Mesenchymal stem cell (in vitro differentiated cells and primary cell): Measurements from ENCODE around the gene RAET1L.

Source experiments
- DNase-seq: peaks from one replicate; pipeline ENCODE4 v3.0.0-alpha.2; 2013
- H2AFZ ChIP-seq: one replicate; pipeline ENCODE4 v1.6.1; 2013; ENCODE audit warnings: low read depth, mild to moderate bottlenecking, control low read depth, inconsistent platforms, low read length, moderate library complexity
- H2AK5ac ChIP-seq: 2 replicates; pipeline ENCODE4 v1.6.1; 2013; ENCODE audit warnings: low read length, moderate library complexity, mild to moderate bottlenecking, inconsistent platforms; ENCODE audit not compliant: severe bottlenecking
- H2BK120ac ChIP-seq: one replicate; pipeline ENCODE4 v1.6.1; 2013; ENCODE audit warnings: low read depth, mild to moderate bottlenecking, inconsistent platforms, low read length, moderate library complexity
- H2BK12ac ChIP-seq, 2 experiments: one replicate each; pipeline ENCODE4 v1.6.1; 2013; ENCODE audit warnings: inconsistent platforms in 2 of 2, low read length in 2 of 2, mild to moderate bottlenecking in 2 of 2, moderate library complexity in 2 of 2, control low read depth in 1 of 2
- H2BK15ac ChIP-seq: one replicate; pipeline ENCODE4 v1.6.1; 2013; ENCODE audit warnings: mild to moderate bottlenecking, low read depth, inconsistent platforms; ENCODE audit not compliant: poor library complexity, severe bottlenecking
- H2BK5ac ChIP-seq: 2 replicates; pipeline ENCODE4 v1.6.1; 2013; ENCODE audit warnings: low read depth, mild to moderate bottlenecking, low read length, control low read depth, inconsistent platforms; ENCODE audit not compliant: poor library complexity, severe bottlenecking
- H3K14ac ChIP-seq, 2 experiments: one replicate each; pipeline ENCODE4 v1.6.1; 2013; ENCODE audit warnings: inconsistent platforms in 2 of 2, low read length in 2 of 2, control low read depth in 1 of 2, mild to moderate bottlenecking in 1 of 2, moderate library complexity in 1 of 2
- H3K18ac ChIP-seq, 2 experiments: one replicate each; pipeline ENCODE4 v1.6.1; 2013; ENCODE audit warnings: inconsistent platforms in 2 of 2, low read length in 2 of 2, control low read depth in 1 of 2, low read depth in 1 of 2, mild to moderate bottlenecking in 1 of 2
- H3K23ac ChIP-seq, 2 experiments: one replicate each; pipeline ENCODE4 v1.6.1; 2013; ENCODE audit warnings: inconsistent platforms in 2 of 2, low read length in 2 of 2, mild to moderate bottlenecking in 2 of 2, moderate library complexity in 2 of 2, control low read depth in 1 of 2
- H3K27ac ChIP-seq: 2 replicates; pipeline ENCODE4 v1.5.1; 2013; ENCODE audit warnings: mild to moderate bottlenecking, moderate library complexity, low read length, control low read depth, inconsistent platforms; ENCODE audit not compliant: poor library complexity, severe bottlenecking
- H3K27me3 ChIP-seq, 2 experiments: 2 replicates each; pipeline versions ENCODE4 v1.6.1 to v1.7.0; 2013; ENCODE audit warnings: low read length in 2 of 2, mild to moderate bottlenecking in 2 of 2, moderate library complexity in 2 of 2, control low read depth in 1 of 2, inconsistent platforms in 1 of 2; ENCODE audit not compliant: control insufficient read depth in 1 of 2, insufficient read depth in 1 of 2
- H3K36me3 ChIP-seq, 2 experiments: 2 replicates each; pipeline versions ENCODE4 v1.6.1 to v1.7.0; 2013; ENCODE audit warnings: low read length in 2 of 2, control low read depth in 1 of 2, inconsistent platforms in 1 of 2, low read depth in 1 of 2, mild to moderate bottlenecking in 1 of 2; ENCODE audit not compliant: insufficient read depth in 2 of 2, control insufficient read depth in 1 of 2
- H3K4ac ChIP-seq, 2 experiments: one replicate each; pipeline ENCODE4 v1.6.1; 2013; ENCODE audit warnings: inconsistent platforms in 2 of 2, low read length in 2 of 2, mild to moderate bottlenecking in 2 of 2, moderate library complexity in 2 of 2, control low read depth in 1 of 2, low read depth in 1 of 2
- H3K4me1 ChIP-seq: 2 replicates; pipeline ENCODE4 v1.6.1; 2013; ENCODE audit warnings: low read depth, low read length, control low read depth; ENCODE audit not compliant: control insufficient read depth, insufficient read depth
- H3K4me2 ChIP-seq: 2 replicates; pipeline ENCODE4 v1.6.1; 2013; ENCODE audit warnings: low read length, mild to moderate bottlenecking, inconsistent platforms; ENCODE audit not compliant: poor library complexity, severe bottlenecking
- H3K4me3 ChIP-seq, 2 experiments: 2 replicates each; pipeline versions ENCODE4 v1.5.1 to v1.7.0; 2013; ENCODE audit warnings: low read length in 2 of 2, mild to moderate bottlenecking in 2 of 2, control low read depth in 1 of 2, low read depth in 1 of 2; ENCODE audit not compliant: insufficient read depth in 1 of 2
- H3K79me1 ChIP-seq: replicated peaks from 2 replicates; pipeline ENCODE4 v1.6.1; 2013; ENCODE audit warnings: mild to moderate bottlenecking, control low read depth, low read length, inconsistent platforms; ENCODE audit not compliant: poor library complexity, severe bottlenecking
- H3K9ac ChIP-seq: 2 replicates; pipeline ENCODE4 v1.7.0; 2013; ENCODE audit warnings: mild to moderate bottlenecking, low read length, moderate library complexity
- H3K9me3 ChIP-seq: 2 replicates; pipeline ENCODE4 v1.7.0; 2013; ENCODE audit warnings: mild to moderate bottlenecking, low read length; ENCODE audit not compliant: control insufficient read depth
- H4K8ac ChIP-seq: one replicate; pipeline ENCODE4 v1.6.1; 2013; ENCODE audit warnings: inconsistent platforms, mild to moderate bottlenecking, low read length, moderate library complexity
- H4K91ac ChIP-seq: one replicate; pipeline ENCODE4 v1.6.1; 2013; ENCODE audit warnings: mild to moderate bottlenecking, low read length, inconsistent platforms
- WGBS: methylation state at CpG from one replicate; pipeline ENCODE4 v1.1.7; 2013; ENCODE audit warnings: mixed read lengths; 5-methylcytosine and 5-hydroxymethylcytosine counted together

Gene RAET1L

DNA sequence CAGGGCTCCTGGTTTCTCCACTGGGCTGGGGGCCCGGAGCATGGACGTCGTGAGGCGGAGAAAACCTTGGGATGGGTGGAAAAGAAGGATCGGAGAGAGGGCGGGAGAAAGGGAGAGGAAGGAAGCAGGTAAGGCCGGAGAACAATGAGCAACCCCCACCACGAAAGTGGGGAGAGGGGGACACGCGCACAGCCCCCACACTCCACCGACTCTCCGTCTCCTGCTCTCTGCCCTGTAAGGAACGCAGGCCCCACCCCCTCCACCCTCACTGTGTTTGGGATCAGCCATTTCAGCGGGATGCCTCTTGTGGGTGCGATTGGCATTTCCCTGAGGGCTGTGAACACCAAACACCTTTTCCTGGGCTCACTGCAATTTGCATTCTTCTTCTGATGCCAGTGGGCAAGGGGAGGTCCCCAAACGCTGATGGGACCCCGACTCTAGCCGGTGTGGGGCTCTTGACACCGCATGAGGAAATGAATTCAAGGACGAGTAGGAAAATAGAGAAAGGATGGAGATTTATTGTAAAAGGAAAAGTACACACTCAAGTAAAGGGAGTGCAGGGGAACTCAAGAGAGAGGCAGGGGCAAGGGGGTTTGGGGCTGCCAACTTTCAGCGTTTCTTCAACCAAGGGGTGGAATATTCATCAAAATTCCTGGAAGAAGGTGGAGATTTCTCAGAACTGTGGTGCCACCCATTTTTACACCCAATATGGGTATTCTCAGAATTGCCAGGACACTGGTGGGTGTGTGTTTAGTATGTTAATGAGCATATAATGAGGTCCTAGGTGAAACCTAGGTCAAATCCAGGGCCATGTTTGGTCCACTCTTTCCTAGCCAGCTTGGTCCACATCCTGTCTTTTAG is 13.1 kb upstream of the RAET1L start:
- Histone ChIP-seq H3K14ac (no peak overlapping the region), H3K9ac (no peak overlapping the region), H3K4me3 (no peak overlapping the region), H4K8ac (no peak overlapping the region), H2AFZ (no peak overlapping the region), H2BK12ac (no peak overlapping the region), H3K27me3 (peaks cover 82 to 86% of the 10 kb centered on the region in 2 experiments), H3K4me2 (no peak overlapping the region), H3K4ac (no peak overlapping the region), H3K27ac (no peak overlapping the region), H2BK120ac (no peak overlapping the region), H3K4me1 (peaks cover 10% of the 10 kb centered on the region), H4K91ac (no peak overlapping the region), H3K23ac (no peak overlapping the region), H2AK5ac (no peak overlapping the region), H3K36me3 (no peaks in the 10 kb centered on the region), H3K79me1 (no peaks in the 10 kb centered on the region), H2BK15ac (no peak overlapping the region), H3K18ac (no peak overlapping the region), H2BK5ac (no peak overlapping the region), H3K9me3 (no peaks in the 10 kb centered on the region)
- no peak for DNase-seq
- 11% methylated on average over 16 of the region's 21 CpGs for WGBS

DNA sequence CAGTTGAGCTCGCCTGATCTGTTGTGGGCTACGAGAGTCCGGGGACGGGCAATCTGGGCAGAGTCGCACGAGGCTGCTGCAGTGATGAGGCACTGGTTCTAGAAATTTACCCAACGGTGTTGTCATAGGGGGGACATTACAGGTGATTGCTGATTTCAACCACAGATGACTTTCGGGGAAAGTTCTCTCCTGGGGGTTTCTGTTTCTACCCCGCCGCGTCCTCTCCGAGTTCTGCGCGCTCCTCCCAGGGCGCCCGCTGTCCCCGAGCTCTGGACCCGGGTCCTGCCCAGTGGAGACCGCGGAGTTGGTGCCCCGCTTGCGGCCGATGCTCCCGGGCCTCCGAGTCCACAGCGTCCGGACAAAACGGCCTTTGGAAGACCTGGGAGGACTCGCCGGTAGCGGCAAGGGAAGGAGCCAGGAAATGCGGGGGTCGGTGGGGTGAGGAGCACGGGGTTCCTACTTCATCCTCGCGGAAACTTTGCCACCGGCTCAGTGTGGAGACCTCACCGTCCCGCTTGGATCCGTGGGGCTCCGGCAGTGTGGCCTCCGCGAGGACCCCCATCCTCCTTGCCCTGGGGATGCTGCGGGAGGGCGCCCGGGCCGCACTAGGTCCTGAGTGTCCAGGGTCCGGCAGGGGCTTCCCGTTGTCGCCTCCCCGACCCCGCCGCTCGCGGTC is 12.3 kb upstream of the RAET1L start:
- no peaks in the 10 kb centered on the region for H3K79me1 ChIP-seq
- H3K9me3 ChIP-seq, result no peaks in the 10 kb centered on the region
- H2AFZ ChIP-seq, result no peak overlapping the region
- DNase-seq, result no peak
- H3K14ac ChIP-seq, result no peak overlapping the region
- H3K27ac ChIP-seq, result no peak overlapping the region
- H3K4ac ChIP-seq, result no peak overlapping the region
- no peak overlapping the region for H4K8ac ChIP-seq
- H3K36me3 ChIP-seq, result no peaks in the 10 kb centered on the region
- H2BK120ac ChIP-seq, result no peak overlapping the region
- H3K4me3 ChIP-seq, result peak overlapping the region in 1 of 2 experiments; percentile 37
- peak overlapping the region in 1 of 2 experiments; percentile 42 for H3K23ac ChIP-seq
- no peak overlapping the region for H2BK12ac ChIP-seq
- H2BK5ac ChIP-seq, result no peak overlapping the region
- no peak overlapping the region for H3K9ac ChIP-seq
- peaks cover 10% of the 10 kb centered on the region for H3K4me1 ChIP-seq
- 8% methylated on average over 54 of the region's 55 CpGs for WGBS
- H3K18ac ChIP-seq, result no peak overlapping the region
- H2BK15ac ChIP-seq, result no peak overlapping the region
- peak overlapping the region; percentile 47 for H3K4me2 ChIP-seq
- peaks cover 84 to 86% of the 10 kb centered on the region in 2 experiments for H3K27me3 ChIP-seq
- H2AK5ac ChIP-seq, result no peak overlapping the region
- H4K91ac ChIP-seq, result no peak overlapping the region

DNA sequence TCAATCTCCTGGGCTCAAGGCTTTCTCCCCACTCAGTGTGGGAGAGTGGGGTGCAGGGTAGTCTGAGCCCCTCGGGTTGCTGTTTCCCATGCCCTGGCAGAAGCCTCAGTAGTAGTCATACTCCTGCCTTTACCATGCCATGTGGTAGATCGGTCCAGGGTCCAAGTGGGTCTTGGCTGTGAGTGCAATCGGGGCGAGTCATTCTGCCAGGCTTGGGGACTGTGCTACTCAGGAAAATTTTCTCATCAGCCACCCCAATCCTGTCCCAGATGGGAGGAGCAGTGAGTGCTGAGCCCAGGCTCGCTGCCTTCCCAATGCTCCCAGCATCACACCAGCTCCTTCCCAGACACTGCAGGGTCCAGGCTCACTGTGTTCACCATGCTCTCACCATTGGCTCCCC is 10.7 kb upstream of the RAET1L start:
- no peak overlapping the region for H2BK12ac ChIP-seq
- no peak overlapping the region for H2AFZ ChIP-seq
- 81% methylated on average over 5 of the region's 5 CpGs for WGBS
- no peak overlapping the region for H3K14ac ChIP-seq
- H2BK120ac ChIP-seq, result no peak overlapping the region
- no peaks in the 10 kb centered on the region for H3K79me1 ChIP-seq
- H3K27me3 ChIP-seq, result peaks cover 81 to 82% of the 10 kb centered on the region in 2 experiments
- H2AK5ac ChIP-seq, result no peak overlapping the region
- peaks cover 10% of the 10 kb centered on the region for H3K4me1 ChIP-seq
- H3K4ac ChIP-seq, result no peak overlapping the region
- no peak overlapping the region for H2BK5ac ChIP-seq
- H4K8ac ChIP-seq, result no peak overlapping the region
- no peaks in the 10 kb centered on the region for H3K36me3 ChIP-seq
- H3K23ac ChIP-seq, result no peak overlapping the region
- no peak overlapping the region for H2BK15ac ChIP-seq
- H3K27ac ChIP-seq, result no peak overlapping the region
- H3K18ac ChIP-seq, result no peak overlapping the region
- H3K4me3 ChIP-seq, result no peak overlapping the region
- no peak for DNase-seq
- no peak overlapping the region for H4K91ac ChIP-seq
- H3K4me2 ChIP-seq, result no peak overlapping the region
- H3K9ac ChIP-seq, result no peak overlapping the region
- no peaks in the 10 kb centered on the region for H3K9me3 ChIP-seq

DNA sequence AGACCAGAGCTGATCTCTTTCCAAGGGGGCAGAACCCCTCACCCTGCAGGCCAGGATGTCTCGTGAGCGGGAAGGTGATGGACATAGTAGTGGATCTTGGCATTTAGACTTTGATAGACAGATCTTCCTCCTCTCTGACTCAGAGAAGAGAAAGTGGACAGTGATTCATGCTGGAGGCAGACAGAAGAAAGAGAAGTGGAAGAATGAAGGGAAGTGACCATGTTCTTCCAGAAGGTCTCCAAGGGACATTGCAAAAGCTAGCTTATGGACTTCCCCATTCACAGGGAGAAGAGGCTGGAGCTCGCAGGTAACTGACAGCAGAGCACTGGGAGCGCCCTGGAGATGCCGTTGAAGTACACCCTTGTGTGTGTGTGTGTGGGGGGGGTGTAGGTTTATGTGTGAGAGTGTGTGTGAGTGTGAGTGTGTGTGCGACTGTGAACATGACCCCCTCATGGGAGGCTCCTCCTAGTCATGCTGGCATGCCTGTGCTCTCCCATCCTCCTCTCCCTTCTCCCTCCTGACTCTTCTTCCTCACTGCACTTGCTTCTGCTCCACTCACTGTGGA is 8.0 kb upstream of the RAET1L start:
- Histone ChIP-seq H3K4me2 (no peak overlapping the region), H3K9me3 (no peaks in the 10 kb centered on the region), H3K18ac (no peak overlapping the region), H2BK5ac (no peak overlapping the region), H2AFZ (no peak overlapping the region), H2BK15ac (no peak overlapping the region), H4K91ac (no peak overlapping the region), H3K27me3 (peaks cover 80 to 82% of the 10 kb centered on the region in 2 experiments), H3K4ac (no peak overlapping the region), H3K9ac (no peak overlapping the region), H2AK5ac (no peak overlapping the region), H3K4me1 (peaks cover 9% of the 10 kb centered on the region), H2BK120ac (no peak overlapping the region), H3K23ac (no peak overlapping the region), H3K4me3 (no peak overlapping the region), H4K8ac (no peak overlapping the region), H3K36me3 (no peaks in the 10 kb centered on the region), H2BK12ac (no peak overlapping the region), H3K27ac (no peak overlapping the region), H3K79me1 (no peaks in the 10 kb centered on the region), H3K14ac (no peak overlapping the region)
- WGBS, result 96% methylated on average over 4 of the region's 6 CpGs
- no peak for DNase-seq
